Chondrocyte (in vitro differentiated cells): ENCODE data around the gene SSU72. TPM values are rescaled to one million over a fixed set of nuclear protein-coding genes. Genes with fewer than 3 reads are reported as not detected.

Experiments used
- DNase-seq: peaks from one replicate; pipeline ENCODE4 v3.0.0; 2021; ENCODE audit warnings: mixed read lengths, low spot score
- H3K27ac Mint-ChIP-seq: one replicate; pipeline ENCODE4 v1.8.0; 2021; ENCODE audit warnings: mild to moderate bottlenecking, moderate library complexity, mixed read lengths; ENCODE audit not compliant: unreplicated experiment
- H3K27me3 Mint-ChIP-seq: 2 replicates; pipeline ENCODE4 v1.8.0; 2021; ENCODE audit warnings: low read depth, mixed read lengths
- H3K36me3 Mint-ChIP-seq: 2 replicates; pipeline ENCODE4 v1.8.0; 2021; ENCODE audit warnings: low read depth, mixed read lengths
- H3K4me1 Mint-ChIP-seq: 2 replicates; pipeline ENCODE4 v1.8.0; 2021; ENCODE audit warnings: low read depth, mild to moderate bottlenecking, mixed read lengths
- H3K4me3 Mint-ChIP-seq: one replicate; pipeline ENCODE4 v1.8.0; 2021; ENCODE audit warnings: mild to moderate bottlenecking, moderate library complexity, mixed read lengths; ENCODE audit not compliant: unreplicated experiment
- H3K9me3 Mint-ChIP-seq: 2 replicates; pipeline ENCODE4 v1.8.0; 2021; ENCODE audit warnings: low read depth, mixed read lengths
- CTCF ChIP-seq: fragments of 200-600 bp; sonication (generic); IDR thresholded peaks from 2 replicates; pipeline ENCODE4 v1.5.0; 2021; ENCODE audit warnings: antibody characterized with exemption, mild to moderate bottlenecking, moderate library complexity
- total RNA-seq: library from RNA; stranded (reverse); gene quantifications from 3 replicates; pipeline ENCODE4 v1.2.1, GENCODE V29; 2021

Gene SSU72
- total RNA-seq, 1 donor from 2014 or later, result 99.7 TPM

DNA sequence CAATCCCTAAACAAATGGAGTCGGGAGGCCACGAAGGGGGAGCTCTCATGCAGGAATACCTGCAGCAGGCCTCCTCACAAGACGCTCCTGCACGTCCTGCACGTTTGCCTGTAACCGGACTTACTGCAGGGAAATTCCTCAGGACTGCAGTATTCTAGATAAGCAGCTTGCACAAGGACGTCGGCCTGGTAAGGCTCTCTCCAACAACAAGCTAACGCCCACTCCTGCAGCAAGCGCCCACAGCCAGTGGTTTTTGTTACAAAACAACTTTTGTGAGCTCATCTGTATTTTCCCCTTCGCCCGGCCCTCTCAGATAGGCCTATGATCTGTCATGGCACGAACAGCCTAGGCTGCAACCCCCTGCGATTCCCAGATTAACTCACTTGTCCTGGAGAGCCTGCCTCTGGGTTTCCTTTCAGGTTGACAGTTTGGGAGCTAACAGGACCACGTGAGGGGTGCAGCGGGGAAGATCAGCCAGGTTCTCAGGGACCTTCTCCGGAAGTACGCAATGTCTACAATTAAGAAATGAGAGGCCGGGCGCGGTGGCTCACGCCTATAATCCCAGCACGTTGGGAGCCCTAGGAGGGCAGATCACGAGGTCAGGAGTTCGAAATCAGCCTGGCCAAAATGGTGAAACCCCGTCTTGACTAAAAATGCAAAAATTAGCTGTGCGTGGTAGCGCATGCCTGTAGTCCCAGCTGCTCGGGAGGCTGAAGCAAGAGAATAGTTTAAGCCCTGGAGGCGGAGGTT is 39.7 kb upstream of the SSU72 start:
- Mint-ChIP-seq H3K9me3 (no peaks in the 10 kb centered on the region), H3K36me3 (peaks cover 4% of the 10 kb centered on the region), H3K4me3 (peak overlapping the region; percentile 93), H3K27ac (peak overlapping the region; percentile 92), H3K27me3 (no peaks in the 10 kb centered on the region), H3K4me1 (peaks cover 31% of the 10 kb centered on the region)
- TF ChIP-seq CTCF, result no peak
- no peak for DNase-seq

- TF ChIP-seq CTCF, result no peak
- H3K36me3 Mint-ChIP-seq, result peaks cover 3% of the 10 kb centered on the region
- H3K27me3 Mint-ChIP-seq, result no peaks in the 10 kb centered on the region
- H3K9me3 Mint-ChIP-seq, result no peaks in the 10 kb centered on the region
- H3K4me1 Mint-ChIP-seq, result peaks cover 31% of the 10 kb centered on the region
- no peak overlapping the region for H3K27ac Mint-ChIP-seq
- H3K4me3 Mint-ChIP-seq, result peak overlapping the region; percentile 93
- no peak for DNase-seq
Observed at GRCh38 chr1:1613509-1614082, 38.9 kb upstream of the SSU72 start.

DNA sequence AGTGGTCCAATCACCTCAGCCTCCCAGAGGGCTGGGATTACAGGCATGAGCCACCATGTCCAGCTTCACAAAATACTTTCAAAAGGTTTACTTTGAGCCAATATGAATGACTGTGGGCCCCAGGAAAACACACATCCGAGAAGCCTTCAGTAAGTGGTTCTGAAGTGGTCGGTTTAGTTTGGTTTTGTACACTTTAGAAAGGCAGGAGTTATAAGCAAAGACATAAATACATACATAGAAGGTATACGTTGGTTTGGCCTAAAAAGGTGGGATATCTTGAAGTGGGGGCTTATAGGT is 37.4 kb upstream of the SSU72 start:
- TF ChIP-seq CTCF, result no peak
- Mint-ChIP-seq H3K27me3 (no peaks in the 10 kb centered on the region), H3K27ac (no peak overlapping the region), H3K4me1 (peaks cover 24% of the 10 kb centered on the region), H3K36me3 (peaks cover 3% of the 10 kb centered on the region), H3K4me3 (no peak overlapping the region), H3K9me3 (no peaks in the 10 kb centered on the region)
- DNase-seq, result no peak

DNA sequence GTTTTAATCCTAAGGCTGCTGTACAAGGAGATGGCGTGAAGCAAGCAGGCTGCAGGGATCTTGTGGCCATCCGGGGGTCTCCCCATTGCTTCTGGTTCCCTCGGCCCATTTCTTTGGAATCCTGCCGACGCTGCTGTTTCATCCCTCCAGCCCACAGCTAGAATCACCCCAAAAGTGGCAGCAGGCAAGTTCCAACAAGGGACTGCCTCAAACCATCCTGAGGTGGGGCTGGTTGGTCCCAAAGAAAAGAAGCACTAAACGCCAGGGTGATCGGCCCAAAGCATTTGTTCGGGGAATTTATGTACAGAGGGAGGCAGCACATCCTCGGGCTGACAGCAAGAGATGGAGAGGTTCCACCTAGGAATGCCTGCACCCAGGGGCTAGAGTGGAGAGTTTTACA is 36.1 kb upstream of the SSU72 start:
- no peaks in the 10 kb centered on the region for H3K9me3 Mint-ChIP-seq
- no peak for DNase-seq
- H3K36me3 Mint-ChIP-seq, result peaks cover 3% of the 10 kb centered on the region
- H3K27me3 Mint-ChIP-seq, result no peaks in the 10 kb centered on the region
- peaks cover 17% of the 10 kb centered on the region for H3K4me1 Mint-ChIP-seq
- no peak overlapping the region for H3K4me3 Mint-ChIP-seq
- no peak for TF ChIP-seq CTCF
- H3K27ac Mint-ChIP-seq, result no peak overlapping the region

- no peak overlapping the region for H3K27ac Mint-ChIP-seq
Observed at GRCh38 chr1:1609822-1610485, 35.3 kb upstream of the SSU72 start.

More at GRCh38 chr1:1609822-1610485, 35.3 kb upstream of the SSU72 start:
- Mint-ChIP-seq H3K4me1 (peaks cover 16% of the 10 kb centered on the region), H3K27me3 (no peaks in the 10 kb centered on the region), H3K36me3 (peaks cover 3% of the 10 kb centered on the region), H3K4me3 (no peak overlapping the region), H3K9me3 (no peaks in the 10 kb centered on the region)
- DNase-seq, result no peak
- TF ChIP-seq CTCF, result no peak
